HG03460 (cell line): Measurements from ENCODE around the gene CACNA1D.

Experiments used
- ATAC-seq: cut with Tn5 transposase; IDR thresholded peaks from one replicate; pipeline ENCODE4 v1.9.1; 2021; ENCODE audit not compliant: unreplicated experiment

CACNA1D gene

GRCh38 chr3:53739966-53740365 is 245.6 kb downstream of the CACNA1D start:
- ATAC-seq = no peak

- no peak for ATAC-seq
Measured at GRCh38 chr3:53740956-53741355, 246.5 kb downstream of the CACNA1D start.

- ATAC-seq = no peak
Measured at GRCh38 chr3:53744351-53744750, 249.9 kb downstream of the CACNA1D start.

GRCh38 chr3:53747559-53747958 is 253.1 kb downstream of the CACNA1D start:
- no peak for ATAC-seq

GRCh38 chr3:53748512-53749271 is 254.3 kb downstream of the CACNA1D start:
- peak; percentile 79 for ATAC-seq

GRCh38 chr3:53749448-53749847 is 255.0 kb downstream of the CACNA1D start:
- no peak for ATAC-seq

- no peak for ATAC-seq
Measured at GRCh38 chr3:53750253-53751210, 256.1 kb downstream of the CACNA1D start.

GRCh38 chr3:53753518-53754183 is 259.2 kb downstream of the CACNA1D start:
- no peak for ATAC-seq

GRCh38 chr3:53754325-53754724 is 259.9 kb downstream of the CACNA1D start:
- no peak for ATAC-seq

GRCh38 chr3:53758846-53759245 is 264.4 kb downstream of the CACNA1D start:
- ATAC-seq = no peak

GRCh38 chr3:53763353-53763752 is 268.9 kb downstream of the CACNA1D start:
- no peak for ATAC-seq

GRCh38 chr3:53764026-53764775 is 269.8 kb downstream of the CACNA1D start:
- no peak for ATAC-seq

- ATAC-seq = no peak
Measured at GRCh38 chr3:53765753-53766152, 271.3 kb downstream of the CACNA1D start.

GRCh38 chr3:53766706-53767105 is 272.3 kb downstream of the CACNA1D start:
- ATAC-seq = no peak

GRCh38 chr3:53768478-53769459 is 274.4 kb downstream of the CACNA1D start:
- ATAC-seq = no peak

GRCh38 chr3:53772562-53772961 is 278.2 kb downstream of the CACNA1D start:
- no peak for ATAC-seq

GRCh38 chr3:53773021-53773436 is 278.6 kb downstream of the CACNA1D start:
- ATAC-seq = no peak

- ATAC-seq = peak; percentile 88
Measured at GRCh38 chr3:53773611-53774368, 279.4 kb downstream of the CACNA1D start.

GRCh38 chr3:53774414-53774813 is 280.0 kb downstream of the CACNA1D start:
- no peak for ATAC-seq
